Glomerular visceral epithelial cell (primary cell): ENCODE measurements around the gene GFOD2.
A peak's percentile ranks its signal among the peaks of the same experiment; 100 is the strongest.
"Not testable (repeated sequence)": the region's sequence is repeated elsewhere in the genome, so short reads cannot be mapped to it uniquely, and the experiment has no call there.

Experiments used
- DNase-seq: peaks from one replicate; pipeline ENCODE4 v3.0.0-alpha.2; 2016; ENCODE audit errors: extremely low spot score

The GFOD2 gene

DNA sequence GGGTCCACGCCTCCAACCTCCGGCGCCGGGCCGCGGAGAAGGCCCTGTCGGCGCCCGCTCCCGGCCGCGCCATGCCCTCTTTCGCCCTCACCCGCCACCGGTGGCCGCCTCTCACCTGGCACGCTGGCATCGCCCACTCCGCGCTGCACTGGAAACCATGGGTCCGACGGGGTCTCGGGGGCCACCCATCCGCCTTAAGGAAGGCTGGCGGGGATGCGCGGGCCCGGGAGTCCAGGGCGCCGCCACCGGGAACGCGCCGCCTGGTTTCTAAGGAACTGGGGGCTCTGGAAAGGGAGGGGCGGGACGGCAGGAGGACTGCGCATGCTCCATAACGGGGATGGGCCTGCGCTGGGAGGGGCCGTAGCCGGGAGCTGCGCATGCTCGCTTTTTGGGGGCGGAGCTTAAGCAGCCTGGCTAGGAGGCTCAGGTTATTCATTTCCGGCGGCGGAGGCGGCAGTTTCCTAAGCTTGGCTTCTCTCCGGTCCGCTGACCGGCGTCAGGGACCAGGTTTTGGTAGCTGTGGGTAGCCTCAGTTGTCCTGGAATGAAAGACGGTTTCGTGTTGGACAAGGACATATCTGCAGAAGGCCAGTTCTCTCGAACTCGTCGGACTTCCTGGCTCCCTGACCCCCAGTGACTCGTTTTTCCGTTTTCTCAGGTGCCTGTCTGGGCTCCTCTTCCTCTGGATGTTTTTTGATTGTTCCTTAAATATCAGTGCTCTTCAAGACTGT is at the start of gene GFOD2:
Gene GFOD2, minus strand, starts transcription at position 269 of the 730 bp plus-strand sequence. CDS start 33,601 bp downstream, outside the sequence.
- DNase-seq, result peak; percentile 95

DNA sequence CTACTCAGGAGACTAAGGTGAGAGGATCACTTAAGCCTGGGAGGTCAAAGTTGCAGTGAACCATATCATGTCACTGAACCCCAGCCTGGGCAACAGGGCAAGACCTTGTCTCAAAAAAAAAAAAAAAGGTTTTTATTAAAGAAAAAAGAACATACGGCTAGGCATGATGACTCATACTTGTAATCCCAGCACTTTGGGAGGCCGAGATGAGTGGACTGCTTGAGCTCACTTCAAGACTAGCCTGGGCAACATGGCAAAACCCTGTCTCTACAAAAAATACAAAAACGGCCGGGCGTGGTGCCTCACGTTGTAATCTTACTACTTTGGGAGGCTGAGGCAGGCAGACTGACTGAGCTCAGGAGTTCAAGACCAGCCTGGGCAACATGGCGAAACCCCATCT is 48.8 kb upstream of the GFOD2 start:
- peak; percentile 46 for DNase-seq

- no peak for DNase-seq
Observed at GRCh38 chr16:67766291-67766690, 47.2 kb upstream of the GFOD2 start.

DNA sequence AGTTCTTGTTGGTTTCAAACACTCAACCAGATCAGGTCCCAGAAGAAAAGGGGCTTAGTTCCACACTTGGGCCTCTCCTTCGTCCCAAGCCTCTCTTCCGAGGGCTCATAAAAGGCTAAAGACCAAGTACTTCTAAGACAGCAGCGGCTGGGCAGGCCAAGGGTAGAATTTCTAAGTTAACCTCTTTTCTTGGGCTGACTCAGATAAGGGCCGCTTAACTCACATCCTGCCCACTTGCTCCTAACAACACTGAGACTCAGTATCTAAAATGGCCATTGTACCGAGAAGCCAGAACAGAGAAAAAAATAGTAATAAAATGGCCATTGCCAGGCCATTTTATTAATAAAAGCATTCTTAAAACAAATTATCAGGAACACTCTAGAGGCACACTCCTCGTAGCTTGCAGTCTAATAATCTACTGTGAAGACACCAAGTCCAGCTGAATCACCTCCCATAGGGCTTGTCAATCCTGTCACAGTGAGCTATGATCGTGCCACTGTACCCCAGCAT is 45.1 kb upstream of the GFOD2 start:
- DNase-seq, result no peak

- DNase-seq, result no peak
Observed at GRCh38 chr16:67763066-67763465, 44.0 kb upstream of the GFOD2 start.

- no peak for DNase-seq
Observed at GRCh38 chr16:67762385-67762784, 43.3 kb upstream of the GFOD2 start.

GRCh38 chr16:67761924-67762323 is 42.8 kb upstream of the GFOD2 start:
- no peak for DNase-seq

DNA sequence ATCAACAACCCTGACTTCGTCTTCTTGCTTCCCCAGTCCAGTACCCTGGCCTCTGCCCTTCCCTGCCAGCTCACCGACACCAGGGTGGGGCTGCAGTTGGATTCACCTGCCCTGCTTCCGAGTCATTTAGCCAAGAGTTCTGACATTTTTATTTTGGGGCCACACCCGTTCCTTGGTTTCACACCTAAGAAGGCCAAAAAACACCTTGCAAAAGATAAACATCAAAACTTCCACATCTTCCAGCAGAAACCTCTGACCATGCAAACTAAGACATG is 41.8 kb upstream of the GFOD2 start:
- no peak for DNase-seq

GRCh38 chr16:67760206-67760955 is 41.3 kb upstream of the GFOD2 start:
- no peak for DNase-seq

DNA sequence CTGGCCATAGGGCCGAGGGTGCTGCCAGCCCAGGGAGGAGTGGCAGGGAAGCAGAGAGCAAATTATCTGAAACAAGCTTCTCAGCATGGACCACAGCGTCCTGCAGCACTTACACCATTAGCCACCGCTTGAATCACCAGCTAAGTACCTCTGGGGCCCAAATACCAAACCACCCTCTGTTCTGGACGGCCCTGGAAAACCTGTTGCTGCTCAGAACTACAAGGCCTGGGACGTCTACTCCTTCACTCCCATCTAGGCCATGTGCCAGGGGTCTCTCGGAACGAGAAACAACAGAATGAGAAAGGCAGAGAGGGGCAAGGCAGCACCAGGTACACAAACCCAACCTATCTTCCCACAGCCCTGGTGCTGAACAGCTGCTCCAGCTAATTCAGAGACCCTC is 39.9 kb upstream of the GFOD2 start:
- DNase-seq, result no peak

DNA sequence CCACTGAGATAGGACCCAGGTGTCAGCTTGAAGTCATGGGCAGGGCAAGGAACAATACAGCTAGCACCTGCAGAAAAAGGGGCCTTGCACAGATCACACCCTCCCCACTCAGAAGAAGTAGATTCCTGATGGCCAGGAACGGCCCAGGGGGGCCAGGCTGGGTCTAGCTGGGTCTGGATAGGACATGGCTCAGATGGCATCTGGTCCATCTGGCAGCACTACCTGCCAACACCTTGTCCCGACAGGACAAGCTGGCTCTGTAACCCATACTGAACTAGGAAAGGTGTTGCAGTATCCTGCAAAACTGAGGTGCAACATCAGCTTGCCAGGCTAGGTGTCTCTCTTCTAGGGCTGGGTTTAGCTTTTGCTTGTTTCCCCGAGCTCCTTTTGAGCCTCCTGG is 38.9 kb upstream of the GFOD2 start:
- no peak for DNase-seq

DNA sequence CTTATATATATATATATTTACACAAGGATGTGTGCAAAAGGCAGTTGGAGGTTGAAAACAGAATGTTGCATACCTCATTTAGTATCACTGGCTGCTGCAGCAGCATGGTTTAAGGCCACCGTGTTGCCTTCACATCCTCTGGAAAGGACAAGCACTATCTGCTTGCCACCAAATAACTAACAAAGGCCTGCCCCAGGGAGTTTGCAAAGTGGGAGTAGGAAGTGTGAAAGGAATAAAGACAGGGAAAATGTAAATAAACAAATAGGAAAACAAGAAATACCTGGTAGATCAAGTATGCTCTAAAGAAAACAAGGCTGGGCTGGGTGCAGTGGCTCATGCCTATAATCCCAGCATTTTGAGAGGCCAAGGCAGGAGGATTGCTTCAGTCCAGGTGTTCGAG is 33.5 kb upstream of the GFOD2 start:
- no peak for DNase-seq

DNA sequence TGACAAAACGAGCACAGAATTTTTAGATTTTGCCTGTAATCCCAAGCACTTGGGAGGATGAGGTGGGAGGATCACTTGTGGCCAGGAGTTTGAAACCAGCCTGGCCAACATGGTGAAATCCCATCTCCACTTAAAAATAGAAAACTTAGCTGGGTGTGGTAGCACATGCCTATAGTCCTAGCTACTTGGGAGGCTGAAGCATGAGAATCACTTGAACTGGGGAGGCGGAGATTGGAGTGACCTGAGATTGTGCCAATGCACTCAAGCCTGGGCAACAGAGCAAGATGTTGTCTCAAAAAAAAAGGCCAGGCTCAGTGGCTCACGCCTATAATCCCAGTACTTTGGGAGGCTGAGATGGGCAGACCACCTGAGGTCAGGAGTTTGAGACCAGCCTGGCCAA is 32.2 kb upstream of the GFOD2 start:
- not testable (repeated sequence) for DNase-seq

GRCh38 chr16:67750466-67750865 is 31.4 kb upstream of the GFOD2 start:
- no peak for DNase-seq

DNA sequence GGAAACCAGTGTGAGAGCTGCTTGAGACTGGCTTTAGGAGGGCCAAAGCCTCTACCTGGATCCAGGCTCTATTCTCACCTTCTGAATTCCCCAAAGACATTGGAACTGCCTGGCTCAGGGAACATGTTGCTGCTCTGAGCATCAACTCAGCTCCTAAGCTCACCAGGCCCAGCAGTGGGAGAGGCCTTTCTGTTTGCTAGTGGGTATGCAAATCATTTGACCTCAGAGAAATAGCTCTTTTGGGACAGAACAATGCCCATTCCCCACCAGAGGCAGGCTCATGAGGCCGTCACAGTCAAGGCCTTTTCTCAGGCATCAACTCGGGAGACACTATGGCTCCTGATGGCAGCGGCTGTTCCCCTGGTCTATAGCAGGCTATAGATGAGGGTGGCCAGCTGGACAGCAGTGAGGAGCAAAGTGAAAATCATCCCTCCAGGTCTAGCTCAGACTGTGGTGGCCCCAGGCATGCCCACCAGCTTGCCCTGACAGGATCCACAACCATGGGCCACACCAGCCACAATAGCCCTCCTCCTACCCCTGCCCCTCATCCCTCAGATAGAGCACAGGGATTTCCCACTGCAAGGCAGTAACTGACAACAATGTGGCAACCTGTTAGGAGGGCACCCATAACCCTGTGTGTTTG is 30.4 kb upstream of the GFOD2 start:
- no peak for DNase-seq

GRCh38 chr16:67748834-67749233 is 29.7 kb upstream of the GFOD2 start:
- no peak for DNase-seq

DNA sequence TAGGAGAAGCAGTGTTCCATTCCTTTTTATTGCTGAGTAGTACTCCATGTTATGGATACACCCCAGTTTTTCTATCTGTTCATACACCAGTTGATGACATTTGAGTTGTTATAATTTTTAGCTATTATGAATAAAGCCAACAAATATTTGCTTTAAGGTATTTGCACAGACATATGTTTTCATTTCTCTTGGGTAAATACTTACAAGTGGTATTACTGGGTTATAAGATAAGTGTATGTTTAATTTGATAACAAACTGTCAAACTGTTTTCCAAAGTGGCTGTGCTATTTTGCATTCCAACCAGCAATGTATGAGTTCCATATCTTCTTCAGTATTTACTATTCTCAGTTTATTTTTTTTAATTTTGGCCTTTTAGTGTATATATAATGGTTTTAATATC is 27.7 kb upstream of the GFOD2 start:
- no peak for DNase-seq

- no peak for DNase-seq
Observed at GRCh38 chr16:67741118-67741517, 22.0 kb upstream of the GFOD2 start.

DNA sequence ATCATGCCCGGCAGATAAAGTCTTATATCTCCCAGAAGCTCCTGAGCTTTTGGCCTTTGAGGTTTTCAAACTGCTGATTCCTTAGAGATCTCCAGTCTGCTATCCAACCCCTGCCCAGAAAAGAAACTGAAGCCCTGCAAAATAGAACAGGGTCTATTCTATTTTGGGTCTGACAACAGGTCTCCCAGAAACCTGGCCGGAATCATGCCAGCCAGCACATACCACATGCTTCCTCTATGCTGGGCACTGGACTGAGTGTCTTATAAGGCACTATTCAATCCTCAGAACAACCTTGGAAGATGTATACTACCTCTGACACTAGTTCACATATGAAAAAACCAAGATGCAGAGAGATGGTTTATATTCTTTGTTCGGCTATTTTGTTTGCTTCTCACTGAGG is 21.3 kb upstream of the GFOD2 start:
- no peak for DNase-seq

- no peak for DNase-seq
Observed at GRCh38 chr16:67736858-67737257, 17.7 kb upstream of the GFOD2 start.

GRCh38 chr16:67734731-67735201 is 15.7 kb upstream of the GFOD2 start:
- DNase-seq, result no peak

- no peak for DNase-seq
Observed at GRCh38 chr16:67733734-67734470, 14.8 kb upstream of the GFOD2 start.
